Right renal pelvis (tissue), 4 donors: ENCODE measurements around the gene IGSF11. TPM values are rescaled to one million over a fixed set of nuclear protein-coding genes. Genes with fewer than 3 reads are reported as not detected.

Experiments
- DNase-seq, 4 donors: peaks; one replicate each; pipeline ENCODE4 v3.0.0-alpha.2; 2013; ENCODE audit warnings: low read depth in 4 of 4, low spot score in 3 of 4, missing footprints in 1 of 4
- polyA plus RNA-seq, 4 donors: library from polyadenylated mRNA; unstranded; fragments of 120-200 nt; gene quantifications; one replicate each; pipeline ENCODE4 v1.2.1, GENCODE V29; 2013; ENCODE audit not compliant: insufficient read length in 4 of 4

The IGSF11 gene
- polyA plus RNA-seq, 4 donors: 4.1 to 6.7 (median 4.4) TPM

GRCh38 chr3:118955914-118956556 lies 78.6 kb downstream of the IGSF11 start:
- DNase-seq: no peak

GRCh38 chr3:118951089-118951488 lies 83.6 kb downstream of the IGSF11 start:
- DNase-seq: no peak

GRCh38 chr3:118949113-118949760 lies 85.4 kb downstream of the IGSF11 start:
- no peak for DNase-seq

- no peak for DNase-seq
Observed at GRCh38 chr3:118948146-118948545, 86.5 kb downstream of the IGSF11 start.

- no peak for DNase-seq
Observed at GRCh38 chr3:118946449-118946848, 88.2 kb downstream of the IGSF11 start.

- DNase-seq: no peak
Observed at GRCh38 chr3:118945834-118946233, 88.8 kb downstream of the IGSF11 start.

GRCh38 chr3:118943597-118943996 lies 91.0 kb downstream of the IGSF11 start:
- DNase-seq: no peak

GRCh38 chr3:118942671-118943070 lies 92.0 kb downstream of the IGSF11 start:
- DNase-seq: no peak

GRCh38 chr3:118942195-118942594 lies 92.5 kb downstream of the IGSF11 start:
- DNase-seq: no peak

GRCh38 chr3:118941236-118941635 lies 93.4 kb downstream of the IGSF11 start:
- no peak for DNase-seq

GRCh38 chr3:118938183-118938961 lies 96.3 kb downstream of the IGSF11 start:
- no peak for DNase-seq

- no peak for DNase-seq
Observed at GRCh38 chr3:118936811-118937210, 97.8 kb downstream of the IGSF11 start.

GRCh38 chr3:118932822-118933558 lies 101.7 kb downstream of the IGSF11 start:
- no peak for DNase-seq

GRCh38 chr3:118931996-118932395 lies 102.7 kb downstream of the IGSF11 start:
- DNase-seq: no peak

- DNase-seq: no peak
Observed at GRCh38 chr3:118927449-118927848, 107.2 kb downstream of the IGSF11 start.

GRCh38 chr3:118912188-118912587 lies 122.5 kb downstream of the IGSF11 start:
- no peak for DNase-seq

GRCh38 chr3:118910332-118910731 lies 124.3 kb downstream of the IGSF11 start:
- no peak for DNase-seq

- DNase-seq: no peak
Observed at GRCh38 chr3:118909763-118910162, 124.9 kb downstream of the IGSF11 start.

- no peak for DNase-seq
Observed at GRCh38 chr3:118907909-118908308, 126.7 kb downstream of the IGSF11 start.

GRCh38 chr3:118900737-118901525 lies 133.7 kb downstream of the IGSF11 start:
- DNase-seq: no peak
